Adrenal gland (tissue), 12 donors: Measurements from ENCODE around the gene ECM1. TPM values are rescaled to one million over a fixed set of nuclear protein-coding genes. Genes with fewer than 3 reads are reported as not detected.

Experiments
- DNase-seq, 7 donors: peaks; one replicate each; pipeline ENCODE4 v3.0.0-alpha.2; 2019 to 2020
- H3K27ac ChIP-seq, 5 donors: fragments of 200-600 bp; sonication (generic) in 4 of 5; 1 replicate in 3 of 5; 2 replicates in 2 of 5; pipeline versions ENCODE4 v1.5.1 to v1.8.0; 2016 to 2020; ENCODE audit warnings: mild to moderate bottlenecking in 1 of 5
- H3K27me3 ChIP-seq: fragments of 200-600 bp; 2 replicates; pipeline ENCODE4 v1.8.0; 2021
- H3K36me3 ChIP-seq, 2 donors: fragments of 200-600 bp; replicated peaks in 1 of 2; 1 replicate in 1 of 2; 2 replicates in 1 of 2; pipeline versions ENCODE4 v1.5.1 to v1.8.0; 2018 to 2022
- H3K4me1 ChIP-seq, 2 donors: fragments of 200-600 bp; replicated peaks in 1 of 2; 1 replicate in 1 of 2; 2 replicates in 1 of 2; pipeline versions ENCODE4 v1.5.1 to v1.8.0; 2018 to 2021
- H3K4me3 ChIP-seq, 4 donors: fragments of 200-600 bp; sonication (generic) in 3 of 4; one replicate each; pipeline ENCODE4 v1.5.1; 2016 to 2018
- H3K9me3 ChIP-seq, 3 donors: fragments of 200-600 bp; sonication (generic) in 1 of 3; replicated peaks in 1 of 3; 1 replicate in 2 of 3; 2 replicates in 1 of 3; pipeline versions ENCODE4 v1.5.1 to v1.8.0; 2016 to 2021
- CTCF ChIP-seq, 6 experiments: fragments of 450-650 bp in 4 of 6; fragments of 200-600 bp in 2 of 6; sonication (generic) in 1 of 6; IDR thresholded peaks; 1 replicate in 5 of 6; 2 replicates in 1 of 6; pipeline versions ENCODE4 v1.5.1 to v1.8.0; 2016 to 2021; ENCODE audit warnings: antibody characterized with exemption in 6 of 6, mild to moderate bottlenecking in 2 of 6, moderate library complexity in 1 of 6
- POLR2A ChIP-seq, 2 donors: fragments of 450-650 bp; IDR thresholded peaks; one replicate each; pipeline ENCODE4 v1.6.1; 2017; ENCODE audit warnings: antibody characterized with exemption in 2 of 2, mild to moderate bottlenecking in 2 of 2, moderate library complexity in 1 of 2
- WGBS, 4 donors: extraction: QIAGEN DNeasy Blood & Tissue Kit in 2 of 4; methylation state at CpG; one replicate each; pipeline versions ENCODE4 v1.1.5 to v1.1.7; 2013 to 2017; 5-methylcytosine and 5-hydroxymethylcytosine counted together
- intact Hi-C, 2 donors: fragments of 100-400 bp; cut with DNase I; formaldehyde crosslinking; loops; one replicate each; pipeline versions ENCODE4 v1.14.1 to v1.15.0; 2022 to 2023
- polyA plus RNA-seq, 3 donors: library from polyadenylated mRNA; stranded (reverse); fragments of 200-250 nt in 2 of 3; fragments of 350-450 nt in 1 of 3; fragmentation: Illumina TruSeq in 1 of 3; extraction: RNeasy Lipid Tissue Mini Kit (QIAGEN cat#74804) in 1 of 3; gene quantifications; one replicate each; pipeline ENCODE4 v1.2.3, GENCODE V29; 2013 to 2014
- total RNA-seq, 9 donors: library from RNA; depleted of rRNA in 4 of 9; stranded (reverse); fragments of >200 nt in 4 of 9; fragments of 120-200 nt in 1 of 9; fragmentation: NEBNext Ultra II Directional in 1 of 9; extraction: Animal tissue kit (Norgen Biotek cat#: 25700) in 1 of 9; gene quantifications; one replicate each; pipeline versions ENCODE4 v1.1.0 to v1.2.4, GENCODE V29; 2013 to 2023
- donor health status: healthy with polysubstance abuse.
- donor health status: Bipolar disorder and iron deficiency.
- donor health status: DM: yes; HTN: yes; CAD: no.
- donor health status: DM: no; HTN: no; CAD: no.
- donor health status: DM: no; HTN: no; CAD: no.
- donor health status: DM: yes; HTN: yes; CAD: no.

The ECM1 gene
- total and polyA plus RNA-seq, 12 donors, result 5.4 to 63.0 (median 26.2) TPM

- peaks cover 0 to 10% of the 10 kb centered on the region in 2 donors for H3K4me1 ChIP-seq
- intact Hi-C loops, result no loop called here
- H3K36me3 ChIP-seq, result no peaks in the 10 kb centered on the region
- no peak overlapping the region for H3K4me3 ChIP-seq
- no peaks in the 10 kb centered on the region for H3K9me3 ChIP-seq
- H3K27me3 ChIP-seq, result no peaks in the 10 kb centered on the region
- no peak overlapping the region for H3K27ac ChIP-seq
- 77 to 91% (median 89%) methylated on average over 1 of the region's 1 CpG for WGBS, 4 donors
- TF ChIP-seq CTCF (IDR thresholded peaks at IDR 0.05), result no peak
- TF ChIP-seq POLR2A (IDR thresholded peaks at IDR 0.05), result no peak
- no peak for DNase-seq
Observed at GRCh38 chr1:150528196-150528595, 20.3 kb downstream of the ECM1 start.

GRCh38 chr1:150529017-150529416, 21.1 kb downstream of the ECM1 start:
- Histone ChIP-seq H3K4me1 (peaks cover 0 to 10% of the 10 kb centered on the region in 2 donors), H3K9me3 (no peaks in the 10 kb centered on the region), H3K4me3 (no peak overlapping the region), H3K27me3 (no peaks in the 10 kb centered on the region), H3K36me3 (no peaks in the 10 kb centered on the region), H3K27ac (no peak overlapping the region)
- DNase-seq, result no peak
- intact Hi-C loops, result no loop called here
- TF ChIP-seq POLR2A (IDR thresholded peaks at IDR 0.05) (no peak), CTCF (IDR thresholded peaks at IDR 0.05) (no peak)
- 48 to 71% (median 58%) methylated on average over 4 of the region's 4 CpGs for WGBS, 4 donors

GRCh38 chr1:150530491-150531159, 22.7 kb downstream of the ECM1 start:
- H3K27ac ChIP-seq, result no peak overlapping the region
- peaks cover 0 to 10% of the 10 kb centered on the region in 2 donors for H3K4me1 ChIP-seq
- no peaks in the 10 kb centered on the region for H3K9me3 ChIP-seq
- 91 to 95% (median 95%) methylated on average over 14 of the region's 14 CpGs for WGBS, 4 donors
- no peaks in the 10 kb centered on the region for H3K36me3 ChIP-seq
- no peaks in the 10 kb centered on the region for H3K27me3 ChIP-seq
- TF ChIP-seq CTCF (IDR thresholded peaks at IDR 0.05), result no peak
- no peak for TF ChIP-seq POLR2A (IDR thresholded peaks at IDR 0.05)
- intact Hi-C loops, result loop anchor here (5.0 to 10.0 kb wide), 3 partner anchors 63 to 176 kb away; no protein-coding TSS in a partner anchor
- no peak overlapping the region for H3K4me3 ChIP-seq
- DNase-seq, result peak in 1 of 7 donors; percentile 4

DNA sequence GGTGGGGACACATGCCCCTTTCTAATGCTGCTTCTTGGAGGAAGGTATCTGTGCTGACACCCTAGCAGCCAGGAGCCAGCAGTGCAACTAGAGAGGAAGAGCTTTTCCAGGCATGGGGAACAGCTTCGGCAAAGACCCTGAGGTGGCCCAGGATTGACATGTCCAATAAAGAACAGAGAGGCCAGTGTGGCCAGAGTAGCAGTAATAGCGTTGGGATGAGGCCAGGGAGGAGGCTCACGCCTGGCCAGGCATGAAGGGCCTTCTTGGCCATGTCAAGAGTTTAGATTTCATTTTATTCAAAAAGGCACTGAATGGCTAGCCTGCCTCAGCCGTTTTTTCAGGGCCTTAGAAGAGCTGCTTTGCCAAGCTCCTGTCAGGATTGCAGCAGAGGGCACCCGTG, 25.0 kb downstream of the ECM1 start:
- Histone ChIP-seq H3K9me3 (no peaks in the 10 kb centered on the region), H3K27me3 (no peaks in the 10 kb centered on the region), H3K4me1 (peaks cover 0 to 10% of the 10 kb centered on the region in 2 donors), H3K27ac (peak overlapping the region in 2 of 5 donors; percentile 26 to 48), H3K36me3 (no peaks in the 10 kb centered on the region), H3K4me3 (no peak overlapping the region)
- 26 to 32% (median 31%) methylated on average over 4 to 5 of the region's 5 CpGs for WGBS, 4 donors
- DNase-seq, result peak in 2 of 7 donors; percentile 44 to 48
- TF ChIP-seq CTCF (IDR thresholded peaks at IDR 0.05), result peak in 1 of 6 experiments; percentile 12
- no peak for TF ChIP-seq POLR2A (IDR thresholded peaks at IDR 0.05)
- intact Hi-C loops, result loop anchor here (5.0 to 10.0 kb wide), 3 partner anchors 66 to 178 kb away; no protein-coding TSS in a partner anchor
